Measurements from ENCODE around the gene EPHA3. TPM values are rescaled to one million over a fixed set of nuclear protein-coding genes. Genes with fewer than 3 reads are reported as not detected.
A peak's percentile ranks its signal among the peaks of the same experiment; 100 is the strongest.

The EPHA3 gene
- polyA plus RNA-seq, 1 donor from 2014 or later: 33.0 TPM

GRCh38 chr3:89332793-89333192 lies 225.4 kb downstream of the EPHA3 start:
- TF ChIP-seq TAF1 (IDR thresholded peaks at IDR 0.05; ENCODE audit: low read depth) (no peak), SMC3 (conservative IDR thresholded peaks at IDR 0.05; ENCODE audit: poor library complexity) (no peak), POLR2AphosphoS5 (IDR thresholded peaks at IDR 0.05) (no peak), EP300 (conservative IDR thresholded peaks at IDR 0.05; ENCODE audit: poor library complexity, severe bottlenecking) (no peak)
- Histone ChIP-seq H3K79me2 (replicated peaks; ENCODE audit: insufficient read depth, low read length) (no peaks in the 10 kb centered on the region), H3K27me3 (ENCODE audit: insufficient read depth, low read depth, low read length) (no peaks in the 10 kb centered on the region), H3K4me2 (ENCODE audit: low read length) (no peak overlapping the region), H3K36me3 (ENCODE audit: insufficient read depth, low read length) (no peaks in the 10 kb centered on the region), H4K20me1 (ENCODE audit: insufficient read depth) (no peaks in the 10 kb centered on the region), H3K4me3 (ENCODE audit: low read length) (no peak overlapping the region), H3K9ac (ENCODE audit: low read length) (no peak overlapping the region), H2AFZ (ENCODE audit: low read depth, low read length) (no peak overlapping the region), H3K9me3 (ENCODE audit: low read length) (no peaks in the 10 kb centered on the region), H3K27ac (ENCODE audit: low read length) (no peak overlapping the region), H3K9me2 (ENCODE audit: insufficient read depth, low read length) (no peaks in the 10 kb centered on the region), H3F3A (ENCODE audit: insufficient read depth, low read length, poor library complexity, severe bottlenecking) (no peaks in the 10 kb centered on the region)

- Histone ChIP-seq H3K79me2 (replicated peaks; ENCODE audit: insufficient read depth, low read length) (no peaks in the 10 kb centered on the region), H3K9me3 (ENCODE audit: low read length) (no peaks in the 10 kb centered on the region), H3K36me3 (ENCODE audit: insufficient read depth, low read length) (no peaks in the 10 kb centered on the region), H3K4me3 (ENCODE audit: low read length) (peak overlapping the region; percentile 3), H3K27ac (ENCODE audit: low read length) (peak overlapping the region; percentile 38), H3K9ac (ENCODE audit: low read length) (no peak overlapping the region), H3K27me3 (ENCODE audit: insufficient read depth, low read depth, low read length) (no peaks in the 10 kb centered on the region), H3F3A (ENCODE audit: insufficient read depth, low read length, poor library complexity, severe bottlenecking) (no peaks in the 10 kb centered on the region), H3K4me2 (ENCODE audit: low read length) (peak overlapping the region; percentile 2), H4K20me1 (ENCODE audit: insufficient read depth) (no peaks in the 10 kb centered on the region), H3K9me2 (ENCODE audit: insufficient read depth, low read length) (no peaks in the 10 kb centered on the region), H2AFZ (ENCODE audit: low read depth, low read length) (no peak overlapping the region)
- TF ChIP-seq EP300 (conservative IDR thresholded peaks at IDR 0.05; ENCODE audit: poor library complexity, severe bottlenecking) (peak; percentile 84), TAF1 (IDR thresholded peaks at IDR 0.05; ENCODE audit: low read depth) (no peak), POLR2AphosphoS5 (IDR thresholded peaks at IDR 0.05) (peak; percentile 66)
Observed at GRCh38 chr3:89335693-89336092, 228.3 kb downstream of the EPHA3 start.

DNA sequence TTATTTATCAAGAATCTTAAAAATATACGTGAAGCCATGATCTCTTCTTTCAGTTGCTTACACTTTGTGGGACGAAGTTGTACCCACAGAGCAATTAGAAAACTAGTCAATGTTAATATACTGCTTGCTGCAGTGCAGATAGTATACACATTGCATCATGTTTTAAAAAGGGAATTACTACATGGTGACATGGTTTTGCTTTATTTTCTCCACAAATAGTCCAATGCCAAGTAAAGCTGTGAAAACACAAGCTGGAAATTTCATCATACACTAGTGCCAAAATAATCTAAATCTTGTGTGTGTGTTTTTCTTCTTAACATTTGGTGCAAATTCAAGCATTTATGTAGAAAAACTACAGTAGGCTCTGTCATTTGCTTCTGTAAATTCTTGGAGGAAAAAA lies 233.0 kb downstream of the EPHA3 start:
- TF ChIP-seq MXI1 (conservative IDR thresholded peaks at IDR 0.05; ENCODE audit: poor library complexity, severe bottlenecking) (no peak), EP300 (conservative IDR thresholded peaks at IDR 0.05; ENCODE audit: poor library complexity, severe bottlenecking) (no peak), CTCF (IDR thresholded peaks at IDR 0.05; ENCODE audit: poor library complexity, severe bottlenecking) (no peak), EZH2 (IDR thresholded peaks at IDR 0.05; ENCODE audit: borderline replicate concordance, insufficient read depth, low read length, poor library complexity, severe bottlenecking) (no peak), TAF1 (IDR thresholded peaks at IDR 0.05; ENCODE audit: low read depth) (no peak), POLR2AphosphoS5 (IDR thresholded peaks at IDR 0.05) (no peak), RAD21 (conservative IDR thresholded peaks at IDR 0.05) (no peak), SMC3 (conservative IDR thresholded peaks at IDR 0.05; ENCODE audit: poor library complexity) (no peak)
- TF ChIP-seq, protein P1, sequence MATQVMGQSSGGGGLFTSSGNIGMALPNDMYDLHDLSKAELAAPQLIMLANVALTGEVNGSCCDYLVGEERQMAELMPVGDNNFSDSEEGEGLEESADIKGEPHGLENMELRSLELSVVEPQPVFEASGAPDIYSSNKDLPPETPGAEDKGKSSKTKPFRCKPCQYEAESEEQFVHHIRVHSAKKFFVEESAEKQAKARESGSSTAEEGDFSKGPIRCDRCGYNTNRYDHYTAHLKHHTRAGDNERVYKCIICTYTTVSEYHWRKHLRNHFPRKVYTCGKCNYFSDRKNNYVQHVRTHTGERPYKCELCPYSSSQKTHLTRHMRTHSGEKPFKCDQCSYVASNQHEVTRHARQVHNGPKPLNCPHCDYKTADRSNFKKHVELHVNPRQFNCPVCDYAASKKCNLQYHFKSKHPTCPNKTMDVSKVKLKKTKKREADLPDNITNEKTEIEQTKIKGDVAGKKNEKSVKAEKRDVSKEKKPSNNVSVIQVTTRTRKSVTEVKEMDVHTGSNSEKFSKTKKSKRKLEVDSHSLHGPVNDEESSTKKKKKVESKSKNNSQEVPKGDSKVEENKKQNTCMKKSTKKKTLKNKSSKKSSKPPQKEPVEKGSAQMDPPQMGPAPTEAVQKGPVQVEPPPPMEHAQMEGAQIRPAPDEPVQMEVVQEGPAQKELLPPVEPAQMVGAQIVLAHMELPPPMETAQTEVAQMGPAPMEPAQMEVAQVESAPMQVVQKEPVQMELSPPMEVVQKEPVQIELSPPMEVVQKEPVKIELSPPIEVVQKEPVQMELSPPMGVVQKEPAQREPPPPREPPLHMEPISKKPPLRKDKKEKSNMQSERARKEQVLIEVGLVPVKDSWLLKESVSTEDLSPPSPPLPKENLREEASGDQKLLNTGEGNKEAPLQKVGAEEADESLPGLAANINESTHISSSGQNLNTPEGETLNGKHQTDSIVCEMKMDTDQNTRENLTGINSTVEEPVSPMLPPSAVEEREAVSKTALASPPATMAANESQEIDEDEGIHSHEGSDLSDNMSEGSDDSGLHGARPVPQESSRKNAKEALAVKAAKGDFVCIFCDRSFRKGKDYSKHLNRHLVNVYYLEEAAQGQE (IDR thresholded peaks at IDR 0.05; ENCODE audit: borderline replicate concordance): no peak
- Histone ChIP-seq H3K79me2 (replicated peaks; ENCODE audit: insufficient read depth, low read length) (no peaks in the 10 kb centered on the region), H3F3A (ENCODE audit: insufficient read depth, low read length, poor library complexity, severe bottlenecking) (no peaks in the 10 kb centered on the region), H3K36me3 (ENCODE audit: insufficient read depth, low read length) (no peaks in the 10 kb centered on the region), H3K27ac (ENCODE audit: low read length) (no peak overlapping the region), H3K9ac (ENCODE audit: low read length) (no peak overlapping the region), H4K20me1 (ENCODE audit: insufficient read depth) (no peaks in the 10 kb centered on the region), H3K27me3 (ENCODE audit: insufficient read depth, low read depth, low read length) (no peaks in the 10 kb centered on the region), H3K4me3 (ENCODE audit: low read length) (no peak overlapping the region), H3K4me2 (ENCODE audit: low read length) (no peak overlapping the region), H2AFZ (ENCODE audit: low read depth, low read length) (no peak overlapping the region), H3K9me2 (ENCODE audit: insufficient read depth, low read length) (no peaks in the 10 kb centered on the region), H3K9me3 (ENCODE audit: low read length) (no peaks in the 10 kb centered on the region)
